HCT116 (cell line): ENCODE measurements around the gene IGFL3.

Experiments
- CEBPB ChIP-seq: IDR thresholded peaks from 2 replicates; pipeline ENCODE4 v1.6.1; 2012; ENCODE audit warnings: low read depth
- EGR1 ChIP-seq: IDR thresholded peaks from 2 replicates; pipeline ENCODE4 v1.6.1; 2012; ENCODE audit warnings: low read depth
- EZH2 ChIP-seq: fragments of 200-600 bp; sonication (generic); IDR thresholded peaks from 2 replicates; pipeline ENCODE4 v1.6.1; 2017; ENCODE audit warnings: antibody characterized with exemption, mixed run types
- EZH2phosphoT487 ChIP-seq: fragments of 200-600 bp; IDR thresholded peaks from 2 replicates; pipeline ENCODE4 v1.6.1; 2018; ENCODE audit warnings: antibody characterized with exemption, borderline replicate concordance
- JUND ChIP-seq: IDR thresholded peaks from 2 replicates; pipeline ENCODE4 v1.6.1; 2012
- POLR2A ChIP-seq: IDR thresholded peaks from 2 replicates; pipeline ENCODE4 v1.7.0; 2011; ENCODE audit warnings: borderline replicate concordance; ENCODE audit not compliant: insufficient read depth, insufficient read length; ENCODE audit errors: extremely low read depth
- POLR2AphosphoS5 ChIP-seq: IDR thresholded peaks from 2 replicates; pipeline ENCODE4 v1.6.1; 2011; ENCODE audit warnings: mild to moderate bottlenecking, low read depth, low read length, moderate library complexity
- RAD21 ChIP-seq: IDR thresholded peaks from 2 replicates; pipeline ENCODE4 v1.6.1; 2012; ENCODE audit warnings: low read depth, mild to moderate bottlenecking
- ZNF274 ChIP-seq: fragments of 200-500 bp; sonication (Bioruptor generic); IDR thresholded peaks from 2 replicates; pipeline ENCODE4 v1.6.1; 2014; ENCODE audit warnings: mild to moderate bottlenecking, low read depth, low read length, inconsistent platforms
- TF ChIP-seq, protein P1 (sequence below), 3 experiments: fragments of 200-600 bp in 1 of 3; sonication (generic) in 1 of 3; IDR thresholded peaks in 2 of 3; conservative IDR thresholded peaks in 1 of 3; 2 replicates each; pipeline ENCODE4 v1.5.1; 2012 to 2017; ENCODE audit warnings: low read depth in 2 of 3, low read length in 2 of 3, antibody characterized with exemption in 1 of 3, borderline replicate concordance in 1 of 3, control low read depth in 1 of 3, mild to moderate bottlenecking in 1 of 3, mixed read lengths in 1 of 3, mixed run types in 1 of 3, moderate library complexity in 1 of 3; ENCODE audit not compliant: insufficient read depth in 1 of 3
- TF ChIP-seq, protein P2 (sequence below): IDR thresholded peaks from 2 replicates; pipeline ENCODE4 v1.6.1; 2011; ENCODE audit warnings: mild to moderate bottlenecking, low read length, moderate library complexity; ENCODE audit not compliant: insufficient replicate concordance; ENCODE audit errors: extremely low read depth

DNA sequence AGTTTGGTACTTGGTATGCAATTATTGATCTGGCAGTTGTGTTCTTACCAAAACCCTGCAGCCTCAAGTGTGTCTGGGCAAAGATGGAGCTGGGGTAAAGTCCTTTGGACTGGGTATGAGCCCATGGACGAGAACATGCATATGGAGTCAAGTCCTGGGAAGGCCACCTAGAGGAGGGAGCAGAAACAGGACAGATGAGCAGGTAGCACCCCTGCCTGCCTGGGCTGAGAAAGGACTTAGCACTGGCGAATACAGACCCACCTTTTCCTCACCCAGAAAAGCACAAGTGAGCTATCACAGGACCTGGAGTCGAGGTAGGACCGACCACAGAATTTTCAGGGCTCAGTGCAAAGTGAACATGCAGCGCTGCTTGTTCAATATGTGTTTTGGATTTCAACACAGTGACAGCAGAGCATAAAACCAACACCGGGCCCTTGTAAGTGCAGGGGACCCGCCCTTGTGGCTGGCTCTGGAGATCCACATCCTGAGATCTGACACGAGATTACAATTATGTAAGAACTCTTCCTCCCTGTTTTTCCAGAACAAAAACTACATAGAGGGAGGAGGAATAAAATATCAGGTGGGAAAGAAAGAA is 49.5 kb upstream of the IGFL3 start:
- no peak for TF ChIP-seq POLR2AphosphoS5
- no peak for TF ChIP-seq EZH2
- TF ChIP-seq EGR1: no peak
- TF ChIP-seq, protein P1, sequence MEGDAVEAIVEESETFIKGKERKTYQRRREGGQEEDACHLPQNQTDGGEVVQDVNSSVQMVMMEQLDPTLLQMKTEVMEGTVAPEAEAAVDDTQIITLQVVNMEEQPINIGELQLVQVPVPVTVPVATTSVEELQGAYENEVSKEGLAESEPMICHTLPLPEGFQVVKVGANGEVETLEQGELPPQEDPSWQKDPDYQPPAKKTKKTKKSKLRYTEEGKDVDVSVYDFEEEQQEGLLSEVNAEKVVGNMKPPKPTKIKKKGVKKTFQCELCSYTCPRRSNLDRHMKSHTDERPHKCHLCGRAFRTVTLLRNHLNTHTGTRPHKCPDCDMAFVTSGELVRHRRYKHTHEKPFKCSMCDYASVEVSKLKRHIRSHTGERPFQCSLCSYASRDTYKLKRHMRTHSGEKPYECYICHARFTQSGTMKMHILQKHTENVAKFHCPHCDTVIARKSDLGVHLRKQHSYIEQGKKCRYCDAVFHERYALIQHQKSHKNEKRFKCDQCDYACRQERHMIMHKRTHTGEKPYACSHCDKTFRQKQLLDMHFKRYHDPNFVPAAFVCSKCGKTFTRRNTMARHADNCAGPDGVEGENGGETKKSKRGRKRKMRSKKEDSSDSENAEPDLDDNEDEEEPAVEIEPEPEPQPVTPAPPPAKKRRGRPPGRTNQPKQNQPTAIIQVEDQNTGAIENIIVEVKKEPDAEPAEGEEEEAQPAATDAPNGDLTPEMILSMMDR (IDR thresholded peaks at IDR 0.05 in 2 of 3, conservative IDR thresholded peaks at IDR 0.05 in 1 of 3; ENCODE audit: borderline replicate concordance in 1 of 3, insufficient read depth in 1 of 3, low read depth in 2 of 3, low read length in 2 of 3): 0 out of 6 replicates have a peak, but pooled peaks of 2 of the 3 experiments have one; percentile 13 to 15
- no peak for TF ChIP-seq JUND
- no peak for TF ChIP-seq CEBPB
- no peak for TF ChIP-seq EZH2phosphoT487
- TF ChIP-seq RAD21: no peak
- no peak for TF ChIP-seq ZNF274
- TF ChIP-seq, protein P2, sequence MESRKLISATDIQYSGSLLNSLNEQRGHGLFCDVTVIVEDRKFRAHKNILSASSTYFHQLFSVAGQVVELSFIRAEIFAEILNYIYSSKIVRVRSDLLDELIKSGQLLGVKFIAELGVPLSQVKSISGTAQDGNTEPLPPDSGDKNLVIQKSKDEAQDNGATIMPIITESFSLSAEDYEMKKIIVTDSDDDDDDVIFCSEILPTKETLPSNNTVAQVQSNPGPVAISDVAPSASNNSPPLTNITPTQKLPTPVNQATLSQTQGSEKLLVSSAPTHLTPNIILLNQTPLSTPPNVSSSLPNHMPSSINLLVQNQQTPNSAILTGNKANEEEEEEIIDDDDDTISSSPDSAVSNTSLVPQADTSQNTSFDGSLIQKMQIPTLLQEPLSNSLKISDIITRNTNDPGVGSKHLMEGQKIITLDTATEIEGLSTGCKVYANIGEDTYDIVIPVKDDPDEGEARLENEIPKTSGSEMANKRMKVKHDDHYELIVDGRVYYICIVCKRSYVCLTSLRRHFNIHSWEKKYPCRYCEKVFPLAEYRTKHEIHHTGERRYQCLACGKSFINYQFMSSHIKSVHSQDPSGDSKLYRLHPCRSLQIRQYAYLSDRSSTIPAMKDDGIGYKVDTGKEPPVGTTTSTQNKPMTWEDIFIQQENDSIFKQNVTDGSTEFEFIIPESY: no peak
- no peak for TF ChIP-seq POLR2A
